Measurements from ENCODE around the gene ARHGAP32.

- no peak for TF ChIP-seq CTCF (conservative IDR thresholded peaks at IDR 0.05; ENCODE audit: low read length)
- no peak for TF ChIP-seq EZH2phosphoT487 (IDR thresholded peaks at IDR 0.05; ENCODE audit: borderline replicate concordance, low read depth, low read length)
Measured at GRCh38 chr11:128916681-128917080, 275.4 kb downstream of the ARHGAP32 start.
